OCI-LY1 (cell line): Measurements from ENCODE around the gene NECAB2.

Experiments
- EZH2 ChIP-seq: fragments of 200-600 bp; sonication (generic), shearing (Covaris generic); IDR thresholded peaks from 2 replicates; pipeline ENCODE4 v1.8.0; 2017; ENCODE audit warnings: borderline replicate concordance, mixed run types, mild to moderate bottlenecking, antibody characterized with exemption, low read length, moderate library complexity, mixed read lengths
- TF ChIP-seq, protein P1 (sequence below): fragments of 200-600 bp; sonication (generic), shearing (Covaris generic); IDR thresholded peaks from 2 replicates; pipeline ENCODE4 v1.5.1; 2017; ENCODE audit warnings: mild to moderate bottlenecking, antibody characterized with exemption, low read length, moderate library complexity, mixed read lengths

GRCh38 chr16:83989300-83989699, 21.3 kb downstream of the NECAB2 start:
- TF ChIP-seq, protein P1, sequence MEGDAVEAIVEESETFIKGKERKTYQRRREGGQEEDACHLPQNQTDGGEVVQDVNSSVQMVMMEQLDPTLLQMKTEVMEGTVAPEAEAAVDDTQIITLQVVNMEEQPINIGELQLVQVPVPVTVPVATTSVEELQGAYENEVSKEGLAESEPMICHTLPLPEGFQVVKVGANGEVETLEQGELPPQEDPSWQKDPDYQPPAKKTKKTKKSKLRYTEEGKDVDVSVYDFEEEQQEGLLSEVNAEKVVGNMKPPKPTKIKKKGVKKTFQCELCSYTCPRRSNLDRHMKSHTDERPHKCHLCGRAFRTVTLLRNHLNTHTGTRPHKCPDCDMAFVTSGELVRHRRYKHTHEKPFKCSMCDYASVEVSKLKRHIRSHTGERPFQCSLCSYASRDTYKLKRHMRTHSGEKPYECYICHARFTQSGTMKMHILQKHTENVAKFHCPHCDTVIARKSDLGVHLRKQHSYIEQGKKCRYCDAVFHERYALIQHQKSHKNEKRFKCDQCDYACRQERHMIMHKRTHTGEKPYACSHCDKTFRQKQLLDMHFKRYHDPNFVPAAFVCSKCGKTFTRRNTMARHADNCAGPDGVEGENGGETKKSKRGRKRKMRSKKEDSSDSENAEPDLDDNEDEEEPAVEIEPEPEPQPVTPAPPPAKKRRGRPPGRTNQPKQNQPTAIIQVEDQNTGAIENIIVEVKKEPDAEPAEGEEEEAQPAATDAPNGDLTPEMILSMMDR, result no peak
- no peak for TF ChIP-seq EZH2
